Stimulated activated CD8-positive, alpha-beta memory T cell treated with anti-CD3 and anti-CD28 coated beads, Interleukin-7, amount 100 ng/mL, for 24 hours (primary cell): ENCODE measurements around the gene ENPP1.

ENCODE experiments used
- DNase-seq: peaks from one replicate; pipeline ENCODE4 v3.0.0-alpha.2; 2020; ENCODE audit warnings: low read depth

ENPP1 gene

DNA sequence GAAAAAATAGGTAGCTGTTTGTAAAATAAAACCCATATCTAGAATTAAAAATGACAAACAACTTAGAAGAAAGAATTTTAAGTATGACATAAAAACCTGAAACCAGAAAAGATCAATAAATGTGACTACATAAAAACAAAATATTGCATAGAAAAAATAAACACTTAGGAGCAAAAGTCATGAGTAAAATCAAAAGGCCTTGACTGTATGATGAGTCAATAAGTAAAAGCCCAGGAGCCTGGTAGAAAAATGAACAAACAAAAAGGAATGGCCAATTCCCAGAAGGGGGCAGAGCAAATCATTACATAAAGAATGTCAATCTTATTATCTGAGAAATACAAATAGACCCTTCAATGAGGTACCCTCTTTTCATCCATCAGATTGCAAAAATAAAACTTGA is 20.7 kb upstream of the ENPP1 start:
- DNase-seq: no peak

DNA sequence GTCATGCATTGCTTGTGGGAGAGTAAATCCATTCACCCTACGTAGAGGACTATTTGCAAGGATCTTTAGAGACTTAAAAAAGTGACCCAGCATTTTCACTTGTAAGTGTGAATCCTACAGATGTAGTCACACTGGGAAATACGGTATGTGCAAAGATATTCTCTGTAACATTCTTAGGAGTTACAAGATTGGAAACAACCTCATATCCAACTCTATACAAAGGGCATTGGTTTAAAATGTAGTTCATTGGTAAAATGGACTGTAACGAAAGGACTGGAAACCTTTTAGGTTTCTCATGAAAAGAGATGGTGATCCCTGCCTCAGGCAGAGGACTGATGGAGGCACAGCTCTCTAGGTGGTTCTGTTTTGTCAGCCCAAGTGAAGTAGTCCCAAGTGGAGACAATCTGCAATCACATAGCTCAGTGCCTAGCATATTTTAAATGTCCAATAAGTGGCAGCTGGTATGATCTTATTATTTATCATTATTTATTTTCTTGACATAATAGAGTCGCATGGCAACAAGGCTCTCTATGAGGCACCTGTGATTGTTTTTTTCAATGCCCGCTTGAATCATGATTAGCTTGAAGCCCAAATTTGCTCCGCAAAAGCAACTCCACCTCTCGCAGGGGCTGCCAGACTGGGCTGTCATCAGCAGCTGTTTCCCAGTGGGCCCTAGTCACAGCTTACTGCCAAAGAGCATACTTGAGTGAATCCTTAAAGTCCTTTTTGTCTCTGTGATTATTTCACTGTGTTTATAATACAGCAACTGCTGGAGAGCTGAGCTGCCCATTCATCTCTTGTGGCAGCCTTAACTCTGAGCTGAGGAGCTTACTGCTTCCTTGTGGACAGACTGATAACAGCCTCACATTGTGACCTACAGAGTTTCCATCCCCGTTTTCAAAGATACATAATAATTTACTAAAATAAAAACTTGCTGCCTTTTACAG is 19.8 kb upstream of the ENPP1 start:
- DNase-seq: no peak

DNA sequence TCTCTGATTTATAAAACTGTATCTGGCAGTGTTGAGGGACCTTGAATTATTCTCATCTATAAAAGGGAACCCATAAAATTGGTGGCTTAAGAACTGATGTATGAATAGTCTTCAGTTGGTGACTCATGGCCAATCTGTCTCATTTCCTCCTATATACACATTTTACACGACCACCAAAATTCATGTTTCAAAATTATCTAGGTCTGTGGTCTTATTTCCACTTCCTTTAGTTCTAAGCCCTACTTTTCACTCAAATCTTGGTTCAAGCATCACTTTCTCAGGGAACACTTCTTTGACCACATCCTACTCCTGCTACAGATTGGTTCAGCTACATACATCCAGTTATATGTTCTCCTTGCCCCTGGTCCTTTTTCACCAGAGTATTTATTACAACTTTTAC is 18.6 kb upstream of the ENPP1 start:
- DNase-seq: no peak

DNA sequence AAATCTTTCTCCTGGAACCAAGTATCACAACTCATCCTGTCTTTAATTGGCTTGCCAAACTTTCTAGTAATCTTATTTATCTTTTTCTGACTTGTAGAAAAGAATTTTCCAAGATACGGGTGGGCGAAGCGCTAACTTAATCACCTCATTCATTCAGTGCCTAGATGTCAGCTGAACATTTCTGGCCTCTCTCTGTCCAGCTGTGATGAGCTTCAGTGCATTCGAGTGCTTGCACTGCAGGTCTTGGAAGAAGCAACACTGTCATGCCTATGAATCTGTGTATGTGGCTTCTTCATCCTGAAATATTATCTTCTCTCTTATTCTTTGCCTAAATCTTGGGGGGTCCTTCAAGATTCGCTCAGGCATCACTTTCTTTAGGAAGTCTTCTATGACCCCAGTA is 16.3 kb upstream of the ENPP1 start:
- DNase-seq: no peak

DNA sequence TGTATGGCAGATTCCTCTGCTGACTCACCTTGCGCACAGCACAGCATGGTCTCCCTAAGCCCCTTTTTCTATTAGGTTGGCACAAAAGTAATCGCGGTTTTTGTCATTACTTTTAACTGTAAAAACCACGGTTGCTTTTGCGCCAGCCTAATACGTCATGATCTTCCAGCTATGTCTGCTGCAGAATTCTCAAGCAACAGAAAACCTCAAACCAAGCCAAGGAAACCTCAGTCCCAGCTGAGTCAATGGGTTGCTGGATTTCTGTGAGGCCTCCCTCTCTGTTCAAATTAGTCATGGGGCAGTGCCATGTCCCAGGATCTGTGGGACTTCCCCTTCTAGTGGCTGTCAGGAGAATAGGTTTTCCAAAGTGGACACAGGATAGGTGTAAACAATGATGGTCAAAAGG is 15.7 kb upstream of the ENPP1 start:
- DNase-seq: no peak

DNA sequence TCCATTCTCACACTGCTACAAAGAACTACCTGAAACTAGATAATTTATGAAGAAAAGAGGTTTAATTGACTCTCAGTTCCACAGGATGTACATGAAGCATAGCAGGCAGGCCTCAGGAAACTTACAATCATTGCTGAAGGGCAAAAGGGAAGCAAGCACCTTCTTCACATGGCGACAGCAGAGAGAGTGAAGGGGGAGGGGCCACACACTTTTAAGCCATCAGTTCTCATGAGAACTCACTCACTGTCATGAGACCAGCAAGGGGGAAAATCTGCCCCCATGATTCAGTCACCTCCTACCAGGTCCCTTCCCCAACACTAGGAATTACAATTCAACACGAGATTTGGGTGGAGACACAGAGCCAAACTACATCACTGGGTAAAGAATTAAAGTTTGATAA is 12.5 kb upstream of the ENPP1 start:
- no peak for DNase-seq

DNA sequence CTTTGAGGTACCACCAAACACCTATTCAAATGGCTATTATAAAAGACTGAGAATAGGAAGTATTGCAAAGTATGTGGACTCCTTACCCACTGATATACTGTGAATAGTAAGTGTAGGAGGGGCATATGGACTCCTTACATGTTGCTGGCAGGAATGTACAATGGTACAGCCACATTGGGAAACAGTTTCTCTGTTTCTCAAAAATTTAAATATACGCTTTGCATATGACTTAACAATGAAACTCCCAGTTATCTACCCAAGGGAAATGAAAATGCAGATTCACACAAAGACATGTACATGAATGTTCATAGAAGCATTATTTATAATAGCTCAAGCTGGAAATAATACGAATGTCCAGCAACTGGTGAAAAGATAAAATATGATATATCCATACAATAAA is 5.5 kb upstream of the ENPP1 start:
- no peak for DNase-seq

DNA sequence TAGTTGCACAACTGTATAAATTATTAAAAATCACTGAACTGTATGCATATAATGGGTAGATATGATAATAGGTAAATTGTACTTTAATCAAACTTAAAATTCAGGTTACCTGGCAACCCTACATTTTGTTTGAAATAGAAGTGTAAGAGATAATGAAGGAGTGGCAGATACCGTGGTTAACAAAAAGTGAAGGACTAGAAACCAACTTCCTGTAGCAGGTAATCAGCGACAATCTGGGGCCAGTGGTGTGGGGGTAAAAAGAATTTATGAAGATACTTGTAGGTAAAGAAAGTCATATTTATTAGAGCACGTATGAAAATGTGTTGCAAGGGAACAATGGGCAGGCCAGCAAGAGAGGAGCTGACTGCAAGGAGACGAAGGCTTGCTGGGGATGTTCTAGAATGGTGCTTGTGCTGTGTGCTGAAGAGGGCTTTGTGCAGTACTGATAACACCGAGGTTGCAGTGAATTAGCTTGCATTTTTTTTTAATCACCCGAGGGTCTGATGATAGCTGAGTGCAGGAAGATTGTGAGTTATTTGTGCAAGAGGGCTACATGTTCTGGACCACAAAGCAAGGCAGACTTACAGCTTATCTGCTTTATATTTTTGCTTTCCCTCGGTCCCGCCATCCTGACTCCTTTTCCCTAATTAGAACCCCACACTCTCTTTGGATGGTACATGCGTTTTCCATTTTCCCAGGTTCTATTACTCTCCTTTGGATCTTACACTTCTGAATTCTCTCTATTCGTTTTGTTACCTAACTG is 4.6 kb upstream of the ENPP1 start:
- DNase-seq: no peak

DNA sequence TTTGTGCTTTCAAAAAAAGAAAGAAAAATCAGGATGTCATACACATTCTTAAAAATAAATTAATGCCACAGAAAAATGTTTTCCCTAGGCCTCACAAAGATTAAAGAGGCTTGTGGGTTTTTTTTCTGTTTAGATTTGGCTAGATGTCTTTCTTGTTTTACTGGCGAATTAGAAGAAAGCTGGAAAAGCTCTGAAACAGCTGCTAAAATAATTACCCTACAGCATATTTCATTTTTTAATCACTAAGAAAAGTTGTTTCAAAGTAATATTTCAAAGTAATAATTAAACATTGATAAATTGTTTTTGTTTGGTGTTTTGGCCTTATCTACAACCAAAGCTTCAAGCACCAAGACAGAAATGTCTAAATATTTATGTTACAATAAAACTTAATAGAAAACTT is 3.7 kb upstream of the ENPP1 start:
- no peak for DNase-seq

DNA sequence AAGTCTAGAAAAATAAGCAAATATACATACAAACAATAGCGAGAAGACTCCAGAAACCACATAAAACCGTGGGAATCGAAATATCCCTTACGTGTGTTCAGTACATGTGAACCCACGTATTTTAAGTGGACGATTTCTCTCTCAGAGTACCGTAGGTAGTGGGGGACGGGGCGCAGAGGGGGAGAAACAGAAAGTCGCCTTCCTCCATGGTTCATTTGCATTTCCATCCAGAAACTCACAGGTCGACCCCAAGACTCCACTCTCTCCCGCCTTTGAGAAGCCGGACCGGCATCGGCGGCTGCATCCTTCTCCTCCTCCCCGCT is 538 bp upstream of the ENPP1 start:
- no peak for DNase-seq

DNA sequence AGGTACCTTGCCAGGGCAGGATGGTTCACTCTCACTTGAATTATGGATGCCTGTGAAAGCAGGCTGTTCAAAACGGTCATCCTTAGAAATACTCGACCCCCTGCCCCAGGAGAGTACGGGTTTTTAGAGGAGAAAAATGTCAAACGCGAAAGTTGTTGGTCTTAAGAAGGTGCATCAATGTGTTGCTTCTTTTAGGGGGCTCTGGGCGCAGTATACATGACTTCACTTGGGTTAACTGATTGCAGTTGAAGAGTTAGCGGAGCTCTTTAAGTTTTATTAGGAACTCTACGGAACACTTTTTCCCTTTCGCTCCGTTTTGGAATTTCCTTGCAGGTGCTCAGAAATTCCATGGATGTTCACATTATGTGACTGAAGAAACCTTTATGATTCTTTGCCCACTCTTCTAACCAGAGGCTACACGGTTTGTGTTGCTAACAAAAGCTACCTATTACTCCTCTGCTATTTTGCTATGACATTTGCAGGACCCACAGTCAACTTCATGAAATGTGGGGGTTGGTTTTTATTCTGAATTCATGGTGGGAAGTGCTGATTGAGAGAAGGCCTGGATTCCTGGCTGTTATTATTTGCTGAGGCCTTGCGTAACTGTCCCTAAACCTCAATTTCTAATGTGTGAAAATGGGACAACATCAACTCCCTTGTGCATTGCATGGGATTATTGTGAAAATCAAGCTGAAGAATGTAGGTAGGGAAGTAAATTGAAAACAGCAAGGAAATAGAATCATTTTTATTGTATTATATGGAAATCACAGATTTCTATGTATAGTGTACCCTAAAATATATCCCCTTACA is 845 bp downstream of the ENPP1 start:
- DNase-seq: no peak

DNA sequence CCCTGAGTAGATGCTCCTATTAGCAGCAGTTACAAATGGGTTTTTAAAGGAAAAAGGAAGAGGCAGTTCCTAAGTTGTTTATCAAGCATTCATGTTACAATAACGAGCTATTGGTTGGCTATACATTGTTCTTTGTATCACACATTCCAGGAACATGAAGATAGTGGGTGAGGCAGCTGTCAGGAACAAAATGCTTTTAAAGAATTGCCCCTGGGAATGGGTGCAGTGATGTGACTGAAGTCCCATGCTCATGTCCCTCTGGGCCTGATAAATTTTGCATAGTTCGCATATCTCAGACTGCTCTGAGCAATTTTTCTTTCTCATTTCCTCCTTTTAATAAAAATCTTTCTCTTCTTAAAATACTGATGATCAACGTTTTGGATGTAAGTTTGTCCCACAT is 3.7 kb downstream of the ENPP1 start:
- DNase-seq: no peak

DNA sequence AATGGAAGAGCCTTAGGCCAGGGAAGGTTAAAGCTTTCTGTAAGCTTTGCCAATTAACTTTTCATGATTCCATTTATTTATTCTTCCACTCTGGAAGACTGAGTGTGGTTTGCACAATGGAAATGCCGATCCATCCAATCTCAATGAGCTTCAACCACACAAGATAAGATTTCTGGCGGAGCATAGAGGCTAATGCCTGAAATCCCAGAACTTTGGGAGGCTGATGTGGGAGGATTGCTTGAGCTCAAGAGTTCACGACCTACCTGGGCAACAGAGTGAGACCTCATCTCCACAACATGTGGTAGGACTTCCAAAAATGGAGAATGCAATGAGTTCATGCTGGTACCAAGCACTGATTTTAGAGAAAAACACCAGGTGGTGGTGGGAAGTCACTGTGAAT is 6.2 kb downstream of the ENPP1 start:
- DNase-seq: no peak

DNA sequence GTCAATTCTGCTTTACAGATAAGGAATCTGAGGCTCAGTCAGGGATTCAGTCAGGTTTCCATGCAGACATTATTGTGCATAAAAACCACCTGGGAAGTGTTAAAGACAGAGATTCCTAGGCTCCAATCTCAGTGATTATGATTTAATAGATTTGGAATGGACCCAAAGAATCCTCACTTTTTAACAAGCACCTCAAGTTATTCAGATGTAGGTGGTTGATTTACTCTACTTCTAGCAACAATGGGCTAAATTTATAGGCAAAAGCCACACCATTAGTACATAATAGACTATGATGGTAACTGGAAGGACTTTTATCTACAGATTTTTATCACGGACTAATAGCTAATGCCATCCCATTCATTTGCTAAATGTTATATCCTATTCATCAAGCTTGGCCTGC is 9.0 kb downstream of the ENPP1 start:
- DNase-seq: no peak

DNA sequence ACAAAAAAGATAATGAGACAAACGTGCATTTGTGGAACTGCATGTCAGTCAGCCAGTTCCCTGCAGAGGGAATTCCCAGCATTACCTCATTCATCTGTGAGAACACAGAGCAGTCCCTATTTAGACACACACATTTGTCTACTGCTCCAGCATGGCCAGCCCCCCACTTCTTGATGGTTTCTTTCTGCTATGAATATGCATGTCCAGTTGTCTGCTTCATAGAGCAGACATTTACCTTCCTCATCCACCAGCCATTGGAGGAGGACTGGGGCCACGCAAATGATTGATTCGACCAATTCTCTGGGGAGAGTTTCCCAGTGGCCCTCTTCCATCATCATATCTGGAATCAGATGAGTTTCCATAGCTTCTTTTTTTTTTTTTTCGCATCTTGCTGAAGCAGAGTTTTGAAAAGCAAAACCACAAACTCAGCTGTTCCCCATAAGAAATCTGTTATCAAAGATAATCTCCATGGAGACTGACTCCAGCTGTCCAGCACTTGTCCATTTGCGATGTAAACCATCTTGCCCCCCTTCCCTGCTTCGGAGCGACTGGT is 11.8 kb downstream of the ENPP1 start:
- no peak for DNase-seq

DNA sequence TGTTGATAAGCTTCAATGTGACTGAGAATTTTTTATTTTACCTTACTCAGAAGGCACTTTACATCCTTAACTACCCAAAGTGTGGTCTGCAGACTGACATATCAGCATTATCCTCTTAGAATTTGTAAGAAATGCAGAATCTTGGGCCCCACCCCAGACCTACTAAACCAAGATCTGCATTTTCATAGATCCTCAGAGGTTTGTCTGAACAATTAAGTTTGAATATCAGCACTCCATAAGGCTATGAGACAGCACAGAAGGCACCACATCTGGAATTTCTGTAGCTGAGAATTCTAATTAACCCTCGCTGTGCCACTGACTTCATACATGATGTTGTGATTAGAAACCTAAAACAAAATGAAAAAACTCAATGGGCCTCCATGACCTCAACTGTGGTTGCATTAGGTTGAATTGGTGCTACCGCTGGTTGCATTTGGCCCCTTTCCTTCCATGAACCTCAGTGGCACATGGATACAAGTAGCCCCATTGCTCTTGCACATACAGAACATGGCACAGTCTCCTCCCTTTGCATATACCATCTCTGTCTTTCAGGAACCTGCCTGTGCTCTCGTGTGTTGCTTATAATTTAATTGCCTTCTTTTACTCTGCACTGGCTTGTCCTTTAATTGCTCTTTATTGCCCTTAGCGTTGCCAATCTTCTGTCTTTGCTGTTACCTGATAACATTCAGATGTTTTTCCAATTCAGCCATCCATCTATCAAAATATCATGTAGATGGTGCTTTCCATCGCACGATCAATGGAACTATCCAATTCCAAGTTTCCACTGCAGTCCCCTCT is 13.4 kb downstream of the ENPP1 start:
- no peak for DNase-seq

DNA sequence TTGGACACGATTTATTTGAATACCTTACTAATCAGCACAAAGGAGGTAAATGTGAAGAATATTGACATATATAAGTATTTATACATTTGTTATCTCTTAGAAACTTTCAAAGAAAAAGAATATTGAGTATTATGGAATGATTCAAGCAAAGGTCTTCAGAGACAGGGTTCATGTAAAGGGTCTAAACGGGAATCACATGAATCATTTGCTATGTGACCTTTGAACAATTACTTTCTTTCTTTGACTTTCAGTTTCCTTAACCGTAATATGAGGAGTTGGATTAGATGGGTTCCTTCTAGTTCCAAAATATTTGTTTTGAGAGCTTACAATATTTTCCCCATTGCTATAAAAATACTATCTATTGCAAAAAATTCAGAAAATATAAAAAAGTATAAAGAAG is 14.3 kb downstream of the ENPP1 start:
- no peak for DNase-seq

DNA sequence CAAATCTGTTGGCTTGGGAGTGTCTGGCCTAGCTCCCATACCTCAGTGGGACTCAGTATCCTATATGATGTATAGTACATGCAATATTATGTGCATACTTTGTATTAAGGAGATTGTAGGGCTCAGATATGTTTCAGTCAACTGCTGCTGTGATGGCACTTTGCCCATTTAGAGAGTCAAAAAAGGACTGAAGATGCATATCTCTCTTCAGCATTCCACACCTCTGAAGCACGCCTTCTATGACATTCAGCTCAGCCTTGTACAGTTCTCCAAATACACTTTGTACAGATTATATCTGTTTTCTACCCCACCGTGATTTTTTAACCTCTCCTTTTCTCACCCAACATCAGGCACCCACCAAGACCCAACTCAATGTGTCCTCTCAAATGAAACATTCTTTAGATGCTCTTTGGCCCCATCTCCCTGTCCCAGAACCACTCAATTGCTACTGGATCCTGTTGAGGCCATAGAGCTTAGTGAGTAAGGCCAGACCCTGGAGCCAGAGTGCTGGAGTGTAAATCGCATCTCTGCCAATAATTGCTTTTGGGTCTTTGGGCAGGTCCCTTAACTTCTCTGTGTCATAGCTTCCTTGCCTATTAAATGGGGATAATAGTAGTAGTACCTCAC is 15.6 kb downstream of the ENPP1 start:
- no peak for DNase-seq

DNA sequence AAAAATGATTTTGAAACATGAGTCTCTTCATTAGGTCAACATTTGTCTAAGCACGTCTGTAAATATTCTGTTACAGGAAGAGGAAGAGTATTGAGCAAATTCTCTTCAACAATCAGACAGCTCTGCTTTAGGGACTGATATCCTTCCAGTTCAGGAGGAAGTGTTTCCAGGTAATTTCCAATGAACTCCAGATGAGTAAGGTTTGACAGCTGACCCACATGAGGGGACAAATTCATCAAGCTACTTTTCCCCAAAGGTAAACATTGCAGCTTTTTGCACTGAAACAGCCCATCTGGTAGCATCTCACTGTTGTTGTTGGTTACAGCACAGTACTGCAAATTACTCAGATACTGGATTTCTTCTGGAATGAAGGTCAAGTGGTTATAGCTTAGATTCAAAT is 18.1 kb downstream of the ENPP1 start:
- DNase-seq: no peak

DNA sequence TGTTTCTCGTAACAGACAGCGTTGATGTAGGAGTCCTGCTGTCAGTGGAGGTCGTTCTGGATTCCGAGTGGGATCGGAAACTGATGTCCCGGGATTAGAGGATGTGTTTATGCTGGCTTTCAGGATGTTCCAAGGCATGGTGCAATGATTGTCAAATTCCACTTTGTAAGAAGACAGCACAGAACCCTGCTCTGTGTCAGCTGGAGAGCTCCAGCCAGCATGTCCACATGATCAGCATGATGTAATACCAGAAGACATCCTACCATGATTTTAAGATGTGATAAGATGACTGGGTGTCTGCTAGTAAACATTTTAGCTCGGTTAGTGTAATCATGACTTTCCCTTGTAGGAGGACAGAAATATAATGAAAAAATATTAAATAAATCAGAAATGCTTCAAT is 20.3 kb downstream of the ENPP1 start:
- no peak for DNase-seq

DNA sequence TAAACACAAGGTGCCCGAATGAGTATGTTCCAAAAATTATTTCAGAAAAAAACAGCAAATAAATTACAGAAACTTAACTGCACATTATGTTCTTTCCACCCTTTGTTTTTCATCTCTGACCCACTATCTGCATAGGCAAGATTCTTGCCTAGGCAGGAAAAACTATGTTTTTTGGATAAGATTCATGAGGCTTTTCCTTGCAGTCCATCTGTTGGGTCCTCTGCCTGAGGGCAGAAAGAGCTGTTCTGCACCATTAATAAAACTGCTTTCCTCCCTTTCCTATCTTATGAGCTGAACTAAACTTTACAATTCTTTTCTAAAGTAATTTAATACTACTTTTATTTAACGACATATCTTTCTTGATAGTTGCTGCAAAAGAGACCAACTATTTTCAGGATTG is 21.1 kb downstream of the ENPP1 start:
- DNase-seq: no peak
